Keratinocyte (primary cell): ENCODE data around the gene OXSR1. TPM values are rescaled to one million over a fixed set of nuclear protein-coding genes. Genes with fewer than 3 reads are reported as not detected.

ENCODE experiments used
- DNase-seq: peaks from one replicate; pipeline ENCODE4 v3.0.0-alpha.2; 2011; ENCODE audit warnings: low read depth, missing footprints, low spot score
- FAIRE-seq: peaks from 2 replicates; lab custom pipeline; 2011; peaks lifted over from hg19 to GRCh38; lab: Jason Lieb, UNC
- H2AFZ ChIP-seq: 2 replicates; pipeline ENCODE4 v1.6.0; 2012; ENCODE audit warnings: low read length, control low read depth, inconsistent platforms; ENCODE audit not compliant: control insufficient read depth
- H3K27ac ChIP-seq: 2 replicates; pipeline ENCODE4 v1.5.1; 2011; ENCODE audit warnings: low read length; ENCODE audit not compliant: control insufficient read depth, insufficient read depth
- H3K27me3 ChIP-seq: 3 replicates; pipeline ENCODE4 v1.6.0; 2011; ENCODE audit warnings: low read length; ENCODE audit not compliant: control insufficient read depth, insufficient read depth; ENCODE audit errors: extremely low read depth
- H3K36me3 ChIP-seq, 2 experiments: 2 replicates in 1 of 2; 3 replicates in 1 of 2; pipeline ENCODE4 v1.5.1; 2011; ENCODE audit warnings: low read length in 2 of 2, mild to moderate bottlenecking in 1 of 2; ENCODE audit not compliant: control insufficient read depth in 2 of 2, insufficient read depth in 2 of 2; ENCODE audit errors: extremely low read depth in 1 of 2
- H3K4me1 ChIP-seq: 3 replicates; pipeline ENCODE4 v1.5.1; 2011; ENCODE audit warnings: low read length; ENCODE audit not compliant: control insufficient read depth, insufficient read depth; ENCODE audit errors: extremely low read depth
- H3K4me2 ChIP-seq: 3 replicates; pipeline ENCODE4 v1.6.0; 2011; ENCODE audit warnings: low read depth, low read length; ENCODE audit not compliant: control insufficient read depth, insufficient read depth; ENCODE audit errors: extremely low read depth
- H3K4me3 ChIP-seq, 3 experiments: fragments of 200-600 bp in 1 of 3; sonication (generic) in 1 of 3; 2 replicates in 2 of 3; 3 replicates in 1 of 3; pipeline ENCODE4 v1.5.1; 2011 to 2016; ENCODE audit warnings: low read length in 3 of 3, mild to moderate bottlenecking in 3 of 3, control low read depth in 2 of 3, inconsistent platforms in 1 of 3, low read depth in 1 of 3, mixed read lengths in 1 of 3, mixed run types in 1 of 3, moderate library complexity in 1 of 3; ENCODE audit not compliant: control insufficient read depth in 2 of 3, insufficient read depth in 2 of 3; ENCODE audit errors: extremely low read depth in 1 of 3
- H3K79me2 ChIP-seq: 2 replicates; pipeline ENCODE4 v1.6.0; 2012; ENCODE audit warnings: low read length; ENCODE audit not compliant: control insufficient read depth, insufficient read depth
- H3K9ac ChIP-seq: 3 replicates; pipeline ENCODE4 v1.6.0; 2011; ENCODE audit warnings: low read length; ENCODE audit not compliant: control insufficient read depth, insufficient read depth; ENCODE audit errors: extremely low read depth
- H3K9me1 ChIP-seq: 3 replicates; pipeline ENCODE4 v1.6.0; 2011; ENCODE audit warnings: low read length; ENCODE audit not compliant: control insufficient read depth, insufficient read depth; ENCODE audit errors: extremely low read depth
- H3K9me3 ChIP-seq: 2 replicates; pipeline ENCODE4 v1.5.1; 2012; ENCODE audit warnings: low read depth, low read length; ENCODE audit not compliant: control insufficient read depth
- H4K20me1 ChIP-seq: 3 replicates; pipeline ENCODE4 v1.6.0; 2011; ENCODE audit warnings: low read length; ENCODE audit not compliant: control insufficient read depth, insufficient read depth; ENCODE audit errors: extremely low read depth
- EZH2 ChIP-seq: IDR thresholded peaks from one replicate; pipeline ENCODE4 v1.6.1; 2012; ENCODE audit warnings: inconsistent platforms, mild to moderate bottlenecking, low read length, moderate library complexity
- dilution Hi-C: fragments of 300-500 bp; cut with MboI; formaldehyde crosslinking; loops from one replicate; pipeline ENCODE4 v1.7.0; 2020; ENCODE audit warnings: low sequenced_read_pairs; ENCODE audit not compliant: extremely low pct_ligation_motif_present
- polyA plus RNA-seq, 5 experiments: library from polyadenylated mRNA; depleted of rRNA in 3 of 5; stranded (reverse) in 3 of 5; stranded (forward) in 1 of 5; unstranded in 1 of 5; fragments of >200 nt; gene quantifications; 1 replicate in 1 of 5; 2 replicates in 3 of 5; 3 replicates in 1 of 5; pipeline versions ENCODE4 v1.2.1 to v1.2.3, GENCODE V29; 2011 to 2012; ENCODE audit warnings: missing spikeins in 2 of 5, low read depth in 1 of 5, low replicate concordance in 1 of 5
- TF ChIP-seq, protein P1 (sequence below), 3 experiments: IDR thresholded peaks in 1 of 3; conservative IDR thresholded peaks in 1 of 3; optimal IDR thresholded peaks in 1 of 3; 2 replicates in 2 of 3; 3 replicates in 1 of 3; pipeline versions ENCODE3 to v1.5.1; 2011; ENCODE audit warnings: low read length in 3 of 3, mild to moderate bottlenecking in 3 of 3, moderate library complexity in 2 of 3, control low read depth in 1 of 3, inconsistent platforms in 1 of 3; ENCODE audit not compliant: insufficient read depth in 2 of 3; ENCODE audit errors: extremely low read depth in 1 of 3

The OXSR1 gene
- polyA plus RNA-seq, 1 donor (not counting 4 experiments of a cell fraction or from before 2014, with no cell fraction given) = 77.0 TPM

DNA sequence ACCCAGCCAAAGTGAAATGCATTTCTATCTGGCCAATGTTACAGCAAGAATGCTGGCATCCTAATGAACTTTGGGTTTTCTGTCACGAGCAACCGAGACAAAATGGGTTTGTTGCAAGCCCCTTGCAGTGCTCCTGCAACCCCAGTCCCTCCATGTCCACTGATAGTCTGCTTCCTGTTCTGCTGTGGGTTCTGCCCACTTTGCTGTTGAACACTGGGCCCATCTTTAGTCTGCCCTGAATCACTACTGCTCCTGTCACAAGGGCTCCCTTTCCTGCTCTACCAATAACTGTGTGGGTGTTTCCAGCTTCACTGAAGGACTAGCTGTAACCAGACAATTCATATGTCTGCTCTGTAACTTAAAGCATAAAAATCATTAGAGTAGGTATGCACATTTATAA is 12.7 kb upstream of the OXSR1 start:
- no peak for TF ChIP-seq EZH2
- TF ChIP-seq, protein P1, sequence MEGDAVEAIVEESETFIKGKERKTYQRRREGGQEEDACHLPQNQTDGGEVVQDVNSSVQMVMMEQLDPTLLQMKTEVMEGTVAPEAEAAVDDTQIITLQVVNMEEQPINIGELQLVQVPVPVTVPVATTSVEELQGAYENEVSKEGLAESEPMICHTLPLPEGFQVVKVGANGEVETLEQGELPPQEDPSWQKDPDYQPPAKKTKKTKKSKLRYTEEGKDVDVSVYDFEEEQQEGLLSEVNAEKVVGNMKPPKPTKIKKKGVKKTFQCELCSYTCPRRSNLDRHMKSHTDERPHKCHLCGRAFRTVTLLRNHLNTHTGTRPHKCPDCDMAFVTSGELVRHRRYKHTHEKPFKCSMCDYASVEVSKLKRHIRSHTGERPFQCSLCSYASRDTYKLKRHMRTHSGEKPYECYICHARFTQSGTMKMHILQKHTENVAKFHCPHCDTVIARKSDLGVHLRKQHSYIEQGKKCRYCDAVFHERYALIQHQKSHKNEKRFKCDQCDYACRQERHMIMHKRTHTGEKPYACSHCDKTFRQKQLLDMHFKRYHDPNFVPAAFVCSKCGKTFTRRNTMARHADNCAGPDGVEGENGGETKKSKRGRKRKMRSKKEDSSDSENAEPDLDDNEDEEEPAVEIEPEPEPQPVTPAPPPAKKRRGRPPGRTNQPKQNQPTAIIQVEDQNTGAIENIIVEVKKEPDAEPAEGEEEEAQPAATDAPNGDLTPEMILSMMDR (optimal IDR thresholded peaks at IDR 0.05 in 1 of 3, IDR thresholded peaks at IDR 0.05 in 1 of 3, conservative IDR thresholded peaks at IDR 0.05 in 1 of 3; ENCODE audit: extremely low read depth in 1 of 3, insufficient read depth in 2 of 3, low read length in 3 of 3) = no peak
- Histone ChIP-seq H3K4me1 (peaks cover 55% of the 10 kb centered on the region), H3K27ac (peak overlapping the region; percentile 89), H3K4me3 (no peak overlapping the region), H3K9ac (peak overlapping the region; percentile 1), H3K9me3 (no peaks in the 10 kb centered on the region), H4K20me1 (no peaks in the 10 kb centered on the region), H2AFZ (no peak overlapping the region), H3K36me3 (no peaks in the 10 kb centered on the region), H3K9me1 (no peaks in the 10 kb centered on the region), H3K27me3 (no peaks in the 10 kb centered on the region), H3K4me2 (peak overlapping the region; percentile 42), H3K79me2 (no peaks in the 10 kb centered on the region)
- dilution Hi-C loops = no loop called here
- FAIRE-seq = no peak
- DNase-seq = no peak

DNA sequence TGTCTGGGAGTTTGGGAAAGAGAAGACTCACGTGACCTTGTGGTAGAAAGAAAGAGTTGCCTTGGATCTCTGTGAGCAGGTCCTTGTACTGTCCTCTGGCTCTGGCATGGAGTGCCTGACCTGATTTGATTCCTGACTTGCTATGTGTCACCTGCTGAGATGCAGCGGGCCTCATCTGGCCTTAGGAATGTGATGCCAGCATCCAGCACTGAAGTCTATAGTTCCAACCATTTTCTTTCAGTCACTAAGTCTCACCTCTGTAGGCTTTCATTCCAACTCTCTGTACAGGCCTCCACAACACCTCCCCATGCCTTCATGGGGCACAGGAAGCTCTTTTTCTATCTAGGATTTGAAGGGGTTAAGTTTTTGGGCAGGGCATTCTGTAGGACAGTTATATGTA is 12.1 kb upstream of the OXSR1 start:
- H3K9me3 ChIP-seq = no peaks in the 10 kb centered on the region
- no peak for TF ChIP-seq EZH2
- TF ChIP-seq, protein P1 (optimal IDR thresholded peaks at IDR 0.05 in 1 of 3, IDR thresholded peaks at IDR 0.05 in 1 of 3, conservative IDR thresholded peaks at IDR 0.05 in 1 of 3; ENCODE audit: extremely low read depth in 1 of 3, insufficient read depth in 2 of 3, low read length in 3 of 3) = no peak
- DNase-seq (no peak), FAIRE-seq (peak; percentile 23)
- H3K9ac ChIP-seq = peak overlapping the region; percentile 47
- no peaks in the 10 kb centered on the region for H3K9me1 ChIP-seq
- dilution Hi-C loops = no loop called here
- H3K4me1 ChIP-seq = peaks cover 61% of the 10 kb centered on the region
- no peak overlapping the region for H3K4me3 ChIP-seq
- H2AFZ ChIP-seq = no peak overlapping the region
- H3K27me3 ChIP-seq = no peaks in the 10 kb centered on the region
- H3K36me3 ChIP-seq = no peaks in the 10 kb centered on the region
- no peaks in the 10 kb centered on the region for H3K79me2 ChIP-seq
- no peaks in the 10 kb centered on the region for H4K20me1 ChIP-seq
- H3K27ac ChIP-seq = peak overlapping the region; percentile 89
- peak overlapping the region; percentile 68 for H3K4me2 ChIP-seq
